ENCODE measurements around the gene ACOT9.
A peak's percentile ranks its signal among the peaks of the same experiment; 100 is the strongest.
"Not testable (repeated sequence)": the region's sequence is repeated elsewhere in the genome, so short reads cannot be mapped to it uniquely, and the experiment has no call there.

Gene ACOT9

GRCh38 chrX:23765449-23765848 lies 22.4 kb upstream of the ACOT9 start:
- peak; percentile 36 for DNase-seq

GRCh38 chrX:23764188-23764984 lies 21.3 kb upstream of the ACOT9 start:
- no peak for DNase-seq

- DNase-seq, result no peak
Measured at GRCh38 chrX:23759821-23760220, 16.7 kb upstream of the ACOT9 start.

GRCh38 chrX:23756165-23756564 lies 13.1 kb upstream of the ACOT9 start:
- DNase-seq, result peak; percentile 55

GRCh38 chrX:23754664-23755063 lies 11.6 kb upstream of the ACOT9 start:
- DNase-seq, result no peak

GRCh38 chrX:23752740-23753415 lies 9.8 kb upstream of the ACOT9 start:
- peak; percentile 85 for DNase-seq

GRCh38 chrX:23749576-23749975 lies 6.5 kb upstream of the ACOT9 start:
- DNase-seq, result peak; percentile 6

GRCh38 chrX:23749129-23749528 lies 6.1 kb upstream of the ACOT9 start:
- DNase-seq, result no peak

GRCh38 chrX:23745786-23746185 lies 2.7 kb upstream of the ACOT9 start:
- DNase-seq, result no peak

GRCh38 chrX:23743623-23743971 lies 521 bp upstream of the ACOT9 start:
- DNase-seq, result not testable (repeated sequence)

GRCh38 chrX:23742174-23742696 lies 841 bp downstream of the ACOT9 start:
- DNase-seq, result peak; percentile 80

GRCh38 chrX:23737413-23737812 lies 5.7 kb downstream of the ACOT9 start:
- DNase-seq, result no peak

- no peak for DNase-seq
Measured at GRCh38 chrX:23736030-23736429, 7.0 kb downstream of the ACOT9 start.

GRCh38 chrX:23732704-23733103 lies 10.4 kb downstream of the ACOT9 start:
- DNase-seq, result no peak

GRCh38 chrX:23731951-23732350 lies 11.1 kb downstream of the ACOT9 start:
- no peak for DNase-seq

- DNase-seq, result no peak
Measured at GRCh38 chrX:23729214-23729613, 13.9 kb downstream of the ACOT9 start.

GRCh38 chrX:23727206-23727605 lies 15.9 kb downstream of the ACOT9 start:
- no peak for DNase-seq

- DNase-seq, result no peak
Measured at GRCh38 chrX:23726191-23726590, 16.9 kb downstream of the ACOT9 start.

- no peak for DNase-seq
Measured at GRCh38 chrX:23720117-23720677, 22.9 kb downstream of the ACOT9 start.

- no peak for DNase-seq
Measured at GRCh38 chrX:23705235-23705634, 37.8 kb downstream of the ACOT9 start.

GRCh38 chrX:23704673-23705206 lies 38.3 kb downstream of the ACOT9 start:
- no peak for DNase-seq

GRCh38 chrX:23699636-23700194 lies 43.4 kb downstream of the ACOT9 start:
- DNase-seq, result no peak

GRCh38 chrX:23694606-23695005 lies 48.5 kb downstream of the ACOT9 start:
- peak; percentile 50 for DNase-seq

Data from EL (cell line).